ENCODE data around the gene NT5E. TPM values are rescaled to one million over a fixed set of nuclear protein-coding genes. Genes with fewer than 3 reads are reported as not detected.

NT5E gene
- 10.7 and 11.4 TPM in 2 replicates for polyA plus RNA-seq

GRCh38 chr6:85449818-85450759 is at the start of gene NT5E:
Gene NT5E, plus strand, starts transcription at chr6:85450083. Its CDS starts 57 bp downstream, at chr6:85450140.

Other genes starting within 250 kb of the NT5E start
- gene SNX14, start 143.8 kb downstream of the NT5E start, polyA plus RNA-seq: 232 and 233 TPM in 2 replicates
- gene SYNCRIP, start 192.8 kb downstream of the NT5E start, polyA plus RNA-seq: 26.2 and 45.7 TPM in 2 replicates

Measured in Purkinje cell (primary cell).